ENCODE results near the gene CMIP. TPM values are rescaled to one million over a fixed set of nuclear protein-coding genes. Genes with fewer than 3 reads are reported as not detected.

The CMIP gene
- total RNA-seq, 1 experiment from 2014 or later: 48.2 TPM

DNA sequence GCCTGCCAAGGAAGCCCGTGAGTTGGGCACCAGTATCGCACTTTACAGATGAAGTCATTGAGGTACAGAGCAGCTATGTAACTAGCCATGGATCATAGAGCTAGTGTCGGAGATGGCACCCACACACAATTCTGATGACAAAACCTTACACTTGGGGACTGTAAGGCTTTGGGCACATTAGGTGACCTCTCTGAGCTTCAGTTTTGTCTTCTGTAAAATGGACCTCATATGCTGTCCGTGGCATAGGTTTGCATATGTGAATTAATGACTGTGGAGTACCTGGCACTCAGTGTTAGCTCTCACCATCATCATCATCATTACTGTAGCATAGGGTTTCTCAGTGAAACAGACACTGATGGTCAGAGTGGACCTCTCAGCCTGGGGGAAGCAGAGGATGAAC lies 50.3 kb downstream of the CMIP start:
- H3K9me3 Mint-ChIP-seq: no peaks in the 10 kb centered on the region; a peak in 1 of 5 replicates

More for the DNA sequence above, 50.3 kb downstream of the CMIP start:
- Histone ChIP-seq H3K9ac (ENCODE audit: extremely low read depth, insufficient read length, low read length) (no peak overlapping the region), H2BK12ac (ENCODE audit: insufficient read length, low read depth, low read length) (no peak overlapping the region), H3K27me3 (ENCODE audit: insufficient read depth, low read length) (no peaks in the 10 kb centered on the region), H4K8ac (replicated peaks; ENCODE audit: insufficient read length, low read depth, low read length) (no peak overlapping the region), H4K20me1 (ENCODE audit: control insufficient read depth, insufficient read depth, insufficient read length) (no peaks in the 10 kb centered on the region), H4K5ac (ENCODE audit: insufficient read length, low read depth, low read length) (no peak overlapping the region), H3K4ac (ENCODE audit: low read depth, low read length) (no peak overlapping the region), H2AK5ac (ENCODE audit: insufficient read length, low read length) (no peak overlapping the region), H2BK120ac (ENCODE audit: low read depth, low read length, poor library complexity, severe bottlenecking) (no peak overlapping the region), H3T11ph (ENCODE audit: low read length) (no peak overlapping the region), H3K79me2 (ENCODE audit: insufficient read depth, low read length) (peaks cover 3% of the 10 kb centered on the region; the same call in 1 of the 2 replicates), H3K56ac (ENCODE audit: insufficient read length, low read depth, low read length) (no peak overlapping the region), H3K79me1 (ENCODE audit: insufficient read depth, low read depth, low read length, poor library complexity, severe bottlenecking) (peaks cover 4% of the 10 kb centered on the region), H3K23me2 (ENCODE audit: insufficient read length, low read depth, low read length, poor library complexity, severe bottlenecking) (no peaks in the 10 kb centered on the region), H3K9me3 (ENCODE audit: control insufficient read depth, low read depth, low read length) (no peaks in the 10 kb centered on the region), H3K23ac (ENCODE audit: insufficient read length, low read depth, low read length) (no peak overlapping the region), H4K91ac (ENCODE audit: insufficient read length, low read depth, low read length) (no peak overlapping the region), H3K4me1 (ENCODE audit: insufficient read depth, low read length) (no peaks in the 10 kb centered on the region; the same call in 1 of the 2 replicates), H2BK15ac (ENCODE audit: low read depth, low read length) (no peak overlapping the region), H2BK20ac (ENCODE audit: low read depth, low read length, poor library complexity, severe bottlenecking) (no peak overlapping the region), H3K14ac (ENCODE audit: insufficient read depth, low read length) (no peak overlapping the region), H2AFZ (ENCODE audit: low read length) (no peak overlapping the region), H2BK5ac (ENCODE audit: insufficient read length, low read length) (no peak overlapping the region), H3K4me2 (ENCODE audit: insufficient read depth, insufficient read length, low read length) (no peak overlapping the region), H3K18ac (ENCODE audit: insufficient read length, low read depth, low read length) (no peak overlapping the region), H3K27ac (ENCODE audit: insufficient read length, low read depth, low read length) (no peak overlapping the region)
- TF ChIP-seq CTCF (conservative IDR thresholded peaks at IDR 0.05): no peak
- no peak for DNase-seq
- WGBS (ENCODE audit: extremely low coverage, insufficient read length, low lambda C conversion rate): no CpG with 5 or more reads among the region's 4 CpGs
- peaks cover 42 to 45% of the 10 kb centered on the region in 2 experiments for H3K4me1 Mint-ChIP-seq
- H3K4me3 Mint-ChIP-seq: no peak overlapping the region
- H3K27ac Mint-ChIP-seq: no peak overlapping the region
- H3K36me3 Mint-ChIP-seq (ENCODE audit: insufficient read depth in 1 of 3, low read depth in 3 of 3): peaks cover 0 to 4% (median 0%) of the 10 kb centered on the region in 3 experiments; a peak in 2 of 7 replicates
- no peaks in the 10 kb centered on the region for H3K27me3 Mint-ChIP-seq (ENCODE audit: low read depth)

Data from H9 (cell line).